Left renal pelvis (tissue), 4 donors: ENCODE measurements around the gene OR2D2. TPM values are rescaled to one million over a fixed set of nuclear protein-coding genes. Genes with fewer than 3 reads are reported as not detected.
"Not testable (repeated sequence)": the region's sequence is repeated elsewhere in the genome, so short reads cannot be mapped to it uniquely, and the experiment has no call there.

ENCODE experiments used
- DNase-seq, 4 donors: peaks; one replicate each; pipeline ENCODE4 v3.0.0-alpha.2; 2013; ENCODE audit warnings: low read depth in 4 of 4, low spot score in 3 of 4
- polyA plus RNA-seq, 4 donors: library from polyadenylated mRNA; unstranded; fragments of 120-200 nt; gene quantifications; one replicate each; pipeline ENCODE4 v1.2.1, GENCODE V29; 2013; ENCODE audit not compliant: insufficient read length in 4 of 4

The OR2D2 gene
- polyA plus RNA-seq, 4 donors, result not detected

DNA sequence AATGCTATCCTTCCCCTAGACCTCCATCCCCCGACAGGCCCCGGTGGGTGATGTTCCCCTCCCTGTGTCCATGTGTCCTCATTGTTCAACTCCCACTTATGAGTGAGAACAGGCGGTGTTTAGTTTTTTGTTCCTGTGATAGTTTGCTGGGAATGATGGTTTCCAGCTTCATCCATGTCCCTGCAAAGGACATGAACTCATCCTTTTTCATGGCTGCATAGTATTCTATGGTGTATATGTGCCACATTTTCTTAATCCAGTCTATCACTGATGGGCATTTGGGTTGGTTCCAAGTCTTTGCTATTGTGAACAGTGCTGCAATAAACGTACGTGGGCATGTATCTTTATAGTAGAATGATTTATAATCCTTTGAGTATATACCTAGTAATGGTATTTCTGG is 4.6 kb downstream of the OR2D2 start:
- DNase-seq, result not testable (repeated sequence)

DNA sequence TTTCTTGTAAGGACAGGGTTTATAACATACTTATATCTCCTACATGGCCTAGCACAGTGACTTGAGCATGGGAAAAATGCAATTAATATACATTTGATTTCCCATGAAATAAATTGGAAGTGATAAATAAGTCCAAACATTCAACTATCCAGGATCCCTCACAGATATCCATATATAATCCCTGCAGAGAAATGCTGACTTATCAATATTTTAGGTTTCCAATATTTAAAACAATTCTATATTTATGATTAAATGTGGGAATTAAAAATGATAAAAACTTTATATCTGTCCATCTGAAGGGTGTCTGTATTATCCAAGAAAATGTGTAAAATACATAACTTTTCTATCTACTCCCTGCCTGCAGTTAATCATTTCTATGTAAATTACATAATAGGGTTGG is 9.5 kb downstream of the OR2D2 start:
- DNase-seq, result no peak

DNA sequence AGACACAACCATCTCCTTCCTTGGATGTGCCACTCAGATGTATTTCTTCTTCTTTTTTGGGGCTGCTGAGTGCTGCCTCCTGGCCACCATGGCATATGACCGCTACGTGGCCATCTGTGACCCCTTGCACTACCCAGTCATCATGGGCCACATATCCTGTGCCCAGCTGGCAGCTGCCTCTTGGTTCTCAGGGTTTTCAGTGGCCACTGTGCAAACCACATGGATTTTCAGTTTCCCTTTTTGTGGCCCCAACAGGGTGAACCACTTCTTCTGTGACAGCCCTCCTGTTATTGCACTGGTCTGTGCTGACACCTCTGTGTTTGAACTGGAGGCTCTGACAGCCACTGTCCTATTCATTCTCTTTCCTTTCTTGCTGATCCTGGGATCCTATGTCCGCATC is 15.4 kb downstream of the OR2D2 start:
- DNase-seq, result no peak

DNA sequence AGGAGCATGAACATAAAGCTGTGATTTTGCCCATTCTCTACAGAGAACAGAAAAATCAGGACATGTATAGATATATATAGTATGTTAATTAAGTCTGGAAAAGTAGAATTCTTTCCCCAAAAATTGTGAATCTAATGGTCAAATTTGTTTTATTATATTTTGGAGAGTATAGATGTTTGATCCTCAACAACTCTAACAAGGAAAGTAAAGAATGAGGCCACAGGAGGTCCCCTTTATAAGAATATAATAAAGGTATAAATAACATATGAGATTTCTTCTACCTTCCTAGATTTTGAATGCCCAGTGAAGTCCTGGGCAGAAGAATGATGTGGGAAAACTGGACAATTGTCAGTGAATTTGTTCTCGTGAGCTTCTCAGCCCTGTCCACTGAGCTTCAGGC is 16.0 kb downstream of the OR2D2 start, which contains the start of gene OR10A4:
OR10A4 (plus strand) TSS at position 301 of the 400 bp plus-strand sequence; CDS start at position 324, 23 bp downstream.
- no peak for DNase-seq

DNA sequence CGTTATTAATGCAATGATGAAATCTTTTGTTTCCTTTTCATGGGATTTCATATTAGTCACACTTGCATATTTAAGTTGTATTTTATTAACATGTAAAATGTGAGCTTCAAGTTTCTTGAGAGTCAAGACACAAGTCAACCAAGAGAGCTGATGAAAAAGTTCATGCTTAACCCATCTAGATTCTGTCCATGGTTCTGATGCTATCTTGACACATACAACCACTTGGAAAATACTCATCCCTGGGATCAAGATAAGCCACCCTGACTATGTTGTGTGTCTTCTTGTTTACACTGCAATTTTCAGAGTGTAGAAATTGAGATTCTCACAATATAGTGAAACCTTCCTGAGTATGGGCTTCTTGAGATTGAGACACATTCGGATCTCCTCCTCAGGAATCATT is 16.5 kb downstream of the OR2D2 start:
- no peak for DNase-seq

DNA sequence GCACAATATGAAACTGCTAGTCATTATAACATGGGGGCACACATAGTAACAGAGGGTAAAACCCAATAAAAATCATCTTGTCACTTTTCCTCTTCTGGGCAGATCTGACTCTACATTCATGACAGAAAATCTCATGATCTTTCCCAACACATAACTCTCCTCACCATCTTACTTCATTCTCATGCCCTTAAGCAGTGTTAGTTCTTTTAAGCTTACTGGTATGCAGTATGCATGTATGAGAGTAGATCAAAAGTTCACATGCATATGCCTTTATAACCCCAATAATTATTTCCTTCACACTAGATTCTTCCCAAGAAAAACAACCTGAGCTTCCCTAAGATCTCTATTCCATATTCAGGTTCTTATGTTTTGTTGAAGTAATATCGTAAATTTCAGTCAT is 21.0 kb downstream of the OR2D2 start:
- no peak for DNase-seq

DNA sequence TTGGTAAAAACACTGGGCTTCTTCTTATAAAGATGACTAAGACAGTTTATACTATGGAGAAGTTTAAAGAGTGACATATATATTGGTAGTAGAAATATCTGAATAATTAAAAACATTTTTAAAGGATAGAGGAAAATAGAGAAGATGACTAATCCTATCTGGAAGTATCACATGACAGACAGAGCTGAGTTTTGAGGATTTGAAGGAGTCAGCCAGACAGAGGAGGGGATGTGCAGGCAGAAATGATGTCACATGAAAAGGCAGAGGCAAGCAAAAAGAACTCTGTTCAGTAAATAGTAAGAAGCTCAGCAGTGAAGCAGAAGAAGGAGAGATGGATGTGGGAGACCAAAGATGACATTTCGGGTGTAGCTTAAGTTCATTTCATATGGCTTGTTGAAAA is 27.9 kb downstream of the OR2D2 start:
- DNase-seq, result no peak

DNA sequence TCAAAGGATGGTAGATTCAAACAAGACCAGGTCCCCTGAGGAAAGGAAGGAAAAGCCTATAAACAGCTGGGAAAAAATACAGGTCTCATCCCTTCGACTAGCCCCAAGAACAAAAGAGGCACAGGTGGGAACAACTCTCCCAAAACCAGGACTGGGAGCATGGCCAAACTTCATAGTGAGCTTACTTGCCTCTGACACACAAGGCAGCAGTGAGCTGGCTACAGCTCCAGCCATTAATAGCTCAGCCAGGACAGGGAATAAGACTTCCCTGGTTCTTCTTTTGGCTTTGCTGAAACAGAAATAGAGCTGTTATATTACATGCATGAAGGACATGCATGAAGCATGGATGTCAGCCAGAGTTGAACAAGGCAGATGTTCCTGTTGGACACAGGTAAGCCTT is 29.3 kb downstream of the OR2D2 start, which contains the start of gene OR10A2:
OR10A2 (plus strand) TSS at position 97 of the 400 bp plus-strand sequence. CDS start 6,698 bp downstream, outside the sequence.
- DNase-seq, result no peak

DNA sequence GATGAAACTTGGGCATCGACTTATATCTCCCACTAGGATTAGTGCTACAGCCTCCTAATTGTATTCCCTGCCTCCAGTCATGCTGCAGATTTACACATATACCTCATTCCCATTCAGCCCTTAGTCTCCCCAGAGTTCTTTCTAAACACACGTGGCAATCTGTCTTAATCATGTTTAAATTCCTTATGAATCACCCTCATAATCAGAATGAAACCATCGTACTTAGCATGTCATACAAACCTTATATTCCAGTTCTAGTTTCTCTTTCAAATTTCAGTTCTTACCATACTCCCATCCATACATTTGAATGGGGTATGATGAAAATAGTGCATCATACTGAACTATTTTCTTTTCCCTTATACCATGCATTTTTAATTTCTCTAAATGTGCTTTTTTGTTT is 35.4 kb downstream of the OR2D2 start:
- DNase-seq, result no peak

DNA sequence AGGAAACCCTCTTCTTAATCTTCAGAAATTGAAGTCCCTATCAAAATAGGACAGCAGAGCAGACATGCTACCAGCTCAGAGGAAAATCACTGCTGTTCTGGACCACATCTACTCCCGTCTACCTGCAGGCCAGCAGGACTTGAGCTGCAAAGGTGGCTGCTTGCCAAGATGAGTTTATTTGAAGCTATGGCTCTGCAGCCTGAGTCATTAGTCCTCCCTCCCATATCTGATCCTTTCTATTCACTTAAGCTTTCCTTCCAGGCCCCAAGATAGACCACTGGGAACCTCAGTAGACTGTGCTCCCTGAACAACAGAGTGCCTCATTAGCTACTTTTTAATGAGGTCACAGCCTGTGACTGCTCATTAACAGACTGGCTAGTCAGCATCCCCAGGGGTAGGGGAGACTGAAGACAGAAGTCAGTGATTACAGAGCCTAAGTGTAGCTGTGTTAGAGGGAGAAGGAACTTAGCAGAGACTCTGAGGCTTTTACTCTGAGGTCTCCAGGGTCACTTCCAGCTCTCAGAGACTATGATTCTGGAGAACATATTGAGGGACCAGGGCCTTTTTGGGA is 36.2 kb downstream of the OR2D2 start:
- peak in 1 of 4 donors; percentile 1 for DNase-seq

DNA sequence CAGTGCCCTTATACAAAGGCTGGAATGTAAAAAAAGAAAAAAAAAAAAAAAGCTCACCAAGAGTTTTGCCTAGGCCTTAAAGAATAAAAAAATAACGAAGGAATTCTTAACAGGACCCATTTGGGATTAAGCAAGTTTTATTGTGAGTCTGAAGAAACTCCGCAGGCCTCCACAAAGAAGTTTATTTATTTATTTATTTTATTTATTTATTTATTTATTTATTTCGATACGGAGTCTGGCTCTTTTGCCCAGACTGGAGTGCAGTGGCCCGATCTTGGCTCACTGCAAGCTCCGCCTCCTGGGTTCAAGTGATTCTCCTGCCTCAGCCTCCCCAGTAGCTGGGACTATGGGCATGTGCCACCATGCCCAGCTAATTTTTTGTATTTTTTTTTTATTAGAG is 37.5 kb downstream of the OR2D2 start:
- DNase-seq, result not testable (repeated sequence)

DNA sequence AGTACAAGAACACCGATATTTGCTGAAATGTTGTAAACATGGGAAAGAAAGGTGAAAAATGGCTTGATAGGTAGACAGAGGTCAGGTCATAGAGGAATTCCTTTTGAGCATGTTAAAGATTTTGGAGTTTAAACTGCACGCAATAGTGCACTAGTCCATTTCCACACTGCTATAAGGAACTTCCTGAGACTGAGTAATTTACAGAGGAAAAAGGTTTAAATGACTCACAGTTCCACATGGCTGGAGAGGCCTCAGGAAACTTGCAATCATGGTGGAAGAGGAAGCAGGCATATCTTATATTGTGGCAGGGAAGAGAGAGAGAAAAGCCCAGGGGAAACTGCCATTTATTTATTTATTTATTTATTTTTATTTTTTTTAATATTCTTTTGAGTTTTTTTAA is 41.8 kb downstream of the OR2D2 start:
- no peak for DNase-seq

DNA sequence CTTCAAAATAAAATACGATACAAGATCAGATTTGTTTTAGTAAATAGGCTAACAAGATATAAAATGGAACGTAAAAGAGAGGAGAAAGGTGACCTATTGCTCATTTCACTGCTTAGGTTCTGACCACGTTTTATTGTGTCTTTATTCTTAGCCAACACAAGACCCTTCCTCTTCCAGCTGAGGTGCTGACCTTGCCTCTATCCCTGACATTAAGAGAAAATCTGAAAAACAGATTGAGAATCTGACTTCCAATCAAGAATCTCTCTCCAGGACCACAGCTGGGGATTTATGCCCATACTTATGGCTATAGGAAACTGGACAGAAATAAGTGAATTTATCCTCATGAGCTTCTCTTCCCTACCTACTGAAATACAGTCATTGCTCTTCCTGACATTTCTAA is 46.9 kb downstream of the OR2D2 start, which contains the start of gene OR10A5:
OR10A5 (plus strand) TSS at position 301 of the 400 bp plus-strand sequence; CDS start at position 301, 0 bp downstream.
- no peak for DNase-seq

DNA sequence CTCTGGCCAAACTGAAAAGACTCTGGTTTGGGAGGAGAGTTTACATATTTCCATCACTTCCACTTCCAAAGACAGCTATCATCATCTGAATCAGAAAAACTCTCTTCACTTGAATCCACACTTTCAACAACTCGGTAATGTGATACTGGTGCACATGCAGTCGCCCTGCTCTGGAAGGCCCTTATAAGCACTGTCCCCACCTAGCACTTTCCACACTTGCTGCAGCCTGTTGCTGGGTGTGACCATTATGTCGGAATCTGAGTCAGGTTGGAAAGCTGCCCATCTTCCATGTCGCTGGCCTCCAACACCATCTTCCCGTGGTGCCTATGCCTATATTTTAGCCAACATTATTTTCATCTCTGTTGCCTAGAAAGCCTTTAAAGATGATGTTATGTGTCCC is 47.9 kb downstream of the OR2D2 start:
- no peak for DNase-seq

DNA sequence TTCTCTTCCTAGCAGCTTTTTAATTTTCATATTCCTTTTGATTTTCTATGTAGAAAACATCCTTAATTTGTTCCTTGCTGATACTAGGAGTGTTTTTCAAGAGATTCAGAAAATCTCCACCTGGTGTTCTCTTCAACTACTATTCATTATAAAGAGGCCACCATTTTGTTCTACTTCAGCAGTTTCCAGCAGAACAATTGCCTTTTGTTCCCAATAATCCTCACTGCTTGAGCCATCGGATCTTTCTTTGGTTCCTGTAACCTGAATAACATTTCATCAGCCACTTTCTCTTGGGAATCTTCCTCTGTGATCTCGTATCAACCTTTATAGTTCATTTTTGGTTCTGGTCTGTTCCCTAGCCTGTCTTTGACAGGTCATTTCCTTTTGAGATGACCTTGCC is 48.6 kb downstream of the OR2D2 start:
- DNase-seq, result no peak

DNA sequence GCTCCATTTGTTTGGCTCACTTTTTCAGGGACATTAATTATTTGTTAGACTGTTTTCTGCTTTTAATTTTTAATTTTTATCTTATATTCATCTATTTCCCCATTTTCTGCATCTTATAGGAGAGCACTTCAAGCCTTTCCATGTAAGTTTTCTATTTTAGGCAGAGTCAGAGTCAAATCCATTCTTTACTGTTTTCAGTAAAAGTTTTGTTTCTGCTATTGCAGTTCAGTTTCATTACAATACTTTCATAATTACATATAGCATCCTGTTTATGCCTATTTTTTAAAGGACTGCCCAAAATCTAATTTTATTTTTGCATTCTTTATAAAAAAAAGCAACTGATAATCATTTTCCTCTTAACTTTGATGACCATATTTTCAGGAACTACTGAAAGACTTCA is 50.6 kb downstream of the OR2D2 start:
- no peak for DNase-seq

Other genes starting within 250 kb of the OR2D2 start
- 10 to 100 TPM; 30.3 to 79.9 (median 36.9) TPM for gene DCHS1, start 236.7 kb downstream of the OR2D2 start, polyA plus RNA-seq
- 10 to 100 TPM; 45.6 to 68.1 (median 64.6) TPM for gene MRPL17, start 209.2 kb downstream of the OR2D2 start, polyA plus RNA-seq
- gene OR2AG2, start 120.5 kb downstream of the OR2D2 start, polyA plus RNA-seq, result under 1 TPM in 3 of 4 donors, not detected in 1; 0.04 to 0.06 (median 0.05) TPM
- under 1 TPM in 1 of 4 donors, not detected in 3; 0.06 TPM for gene OR2AG1, start 109.5 kb downstream of the OR2D2 start, polyA plus RNA-seq
- not detected for gene OR6A2, start 92.8 kb downstream of the OR2D2 start, polyA plus RNA-seq
- gene OR10A5, start 46.8 kb downstream of the OR2D2 start, polyA plus RNA-seq, result not detected
- under 1 TPM in 2 of 4 donors, not detected in 2; 0.04 to 0.09 TPM for gene OR10A2, start 29.4 kb downstream of the OR2D2 start, polyA plus RNA-seq
- not detected for gene OR10A4, start 15.9 kb downstream of the OR2D2 start, polyA plus RNA-seq
- not detected for gene OR2D3, start 28.5 kb upstream of the OR2D2 start, polyA plus RNA-seq
- gene ZNF215, start 33.9 kb upstream of the OR2D2 start, polyA plus RNA-seq, result 1 to 10 TPM; 1.6 to 3.8 (median 3.2) TPM
- 10 to 100 TPM in 3 of 4 donors, 1 to 10 TPM in 1; 7.4 to 14.2 (median 11.4) TPM for gene ZNF214, start 127.8 kb upstream of the OR2D2 start, polyA plus RNA-seq
- under 1 TPM; 0.15 to 0.73 (median 0.67) TPM for gene NLRP14, start 128.0 kb upstream of the OR2D2 start, polyA plus RNA-seq
- under 1 TPM in 3 of 4 donors, not detected in 1; 0.10 to 0.20 (median 0.18) TPM for gene RBMXL2, start 196.5 kb upstream of the OR2D2 start, polyA plus RNA-seq